ENCODE measurements around the gene HNRNPUL2. TPM values are rescaled to one million over a fixed set of nuclear protein-coding genes. Genes with fewer than 3 reads are reported as not detected.

The HNRNPUL2 gene
- total RNA-seq, 1 experiment from 2014 or later = 36.4 TPM

GRCh38 chr11:62666259-62666926 lies 60.9 kb downstream of the HNRNPUL2 start:
- peak overlapping the region; percentile 98 for H3K4me3 Mint-ChIP-seq (ENCODE audit: unreplicated experiment)
- ChIA-PET CTCF (interaction anchor here (0.6 to 1.9 kb wide), 7 partner anchors 9 to 1238 kb away, joined by 3 to 13 read pairs (median 3); no protein-coding TSS in a partner anchor), POLR2A (interaction anchor here (0.6 to 10.6 kb wide), 37 partner anchors 7 to 1749 kb away, joined by 3 to 222 read pairs (median 7); partner anchors contain the start of genes B3GAT3, EEF1G, GANAB and HNRNPUL2)
- peaks cover 5% of the 10 kb centered on the region for H3K4me1 Mint-ChIP-seq (ENCODE audit: insufficient read depth, unreplicated experiment)
- no peaks in the 10 kb centered on the region for H3K27me3 Mint-ChIP-seq (ENCODE audit: insufficient read depth, unreplicated experiment)
- DNase-seq (ENCODE audit: unreplicated experiment) = peak; percentile 16
- TF ChIP-seq CTCF (IDR thresholded peaks at IDR 0.05; ENCODE audit: unreplicated experiment) = no peak
- no TSS peak for BruUV-seq (replicated peaks)
- H3K9me3 Mint-ChIP-seq (ENCODE audit: unreplicated experiment) = no peaks in the 10 kb centered on the region
- H3K27ac Mint-ChIP-seq (ENCODE audit: low read depth, unreplicated experiment) = peak overlapping the region; percentile 91
- peaks cover 70% of the 10 kb centered on the region for H3K36me3 Mint-ChIP-seq (ENCODE audit: insufficient read depth, unreplicated experiment)
- intact Hi-C loops (cut with micrococcal nuclease) = no loop called here

GRCh38 chr11:62665599-62666258 lies 61.5 kb downstream of the HNRNPUL2 start:
- ChIA-PET CTCF (interaction anchor here (0.7 to 1.4 kb wide), 9 partner anchors 10 to 273 kb away, joined by 3 to 7 read pairs (median 3); no protein-coding TSS in a partner anchor), POLR2A (interaction anchor here (0.7 to 10.6 kb wide), 54 partner anchors 8 to 1749 kb away, joined by 3 to 222 read pairs (median 6); partner anchors contain the start of genes AHNAK, B3GAT3, EEF1G and EML3)
- no peak for TF ChIP-seq CTCF (IDR thresholded peaks at IDR 0.05; ENCODE audit: unreplicated experiment)
- peaks cover 5% of the 10 kb centered on the region for H3K4me1 Mint-ChIP-seq (ENCODE audit: insufficient read depth, unreplicated experiment)
- no TSS peak for BruUV-seq (replicated peaks)
- H3K4me3 Mint-ChIP-seq (ENCODE audit: unreplicated experiment) = peak overlapping the region; percentile 98
- intact Hi-C loops (cut with micrococcal nuclease) = loop anchor here (1.0 kb wide), 1 partner anchor 12 kb away; the partner anchor contains the start of gene INTS5
- H3K36me3 Mint-ChIP-seq (ENCODE audit: insufficient read depth, unreplicated experiment) = peaks cover 74% of the 10 kb centered on the region
- peak; percentile 41 for DNase-seq (ENCODE audit: unreplicated experiment)
- no peaks in the 10 kb centered on the region for H3K9me3 Mint-ChIP-seq (ENCODE audit: unreplicated experiment)
- no peaks in the 10 kb centered on the region for H3K27me3 Mint-ChIP-seq (ENCODE audit: insufficient read depth, unreplicated experiment)
- peak overlapping the region; percentile 91 for H3K27ac Mint-ChIP-seq (ENCODE audit: low read depth, unreplicated experiment)

GRCh38 chr11:62665075-62665598 lies 62.1 kb downstream of the HNRNPUL2 start, which contains the start of the genes C11orf98 and CSKMT:
TSS of gene C11orf98 (minus strand) at chr11:62665210. CDS start at chr11:62665169, 41 bp downstream.
TSS of gene CSKMT (plus strand) at chr11:62665312. CDS start at chr11:62665880, 568 bp downstream.
- Mint-ChIP-seq H3K9me3 (ENCODE audit: unreplicated experiment) (no peaks in the 10 kb centered on the region), H3K4me3 (ENCODE audit: unreplicated experiment) (peak within 1 kb of the TSS; percentile 98), H3K36me3 (ENCODE audit: insufficient read depth, unreplicated experiment) (peaks cover 76% of the 10 kb centered on the region), H3K27ac (ENCODE audit: low read depth, unreplicated experiment) (peak within 1 kb of the TSS; percentile 91), H3K27me3 (ENCODE audit: insufficient read depth, unreplicated experiment) (no peaks in the 10 kb centered on the region), H3K4me1 (ENCODE audit: insufficient read depth, unreplicated experiment) (peaks cover 5% of the 10 kb centered on the region)
- CTCF ChIA-PET = interaction anchor here (0.6 to 1.4 kb wide), 12 partner anchors 10 to 272 kb away, joined by 3 to 7 read pairs (median 3); no protein-coding TSS in a partner anchor
- TF ChIP-seq CTCF (IDR thresholded peaks at IDR 0.05; ENCODE audit: unreplicated experiment) = no peak
- POLR2A ChIA-PET = interaction anchor here (0.8 to 10.6 kb wide), 55 partner anchors 9 to 1273 kb away, joined by 3 to 222 read pairs (median 6); partner anchors contain the start of genes AHNAK, B3GAT3, EEF1G and EML3
- peak; percentile 92 for DNase-seq (ENCODE audit: unreplicated experiment)
- BruUV-seq (replicated peaks) = TSS peak; percentile 87
- intact Hi-C loops (cut with micrococcal nuclease) = loop anchor here (1.0 kb wide), 1 partner anchor 12 kb away; the partner anchor contains the start of gene INTS5

All from MCF 10A (cell line).